MM.1S (cell line): ENCODE results near the gene KLHL8.

Source experiments
- DNase-seq: peaks from one replicate; pipeline ENCODE4 v3.0.0-alpha.2; 2015
- H2AFZ ChIP-seq: fragments of 300-600 bp; sonication (generic); 2 replicates; pipeline ENCODE4 v1.6.0; 2016; ENCODE audit warnings: antibody characterized with exemption, low read length
- H3F3A ChIP-seq: fragments of 300-600 bp; sonication (generic); 2 replicates; pipeline ENCODE4 v1.6.1; 2016; ENCODE audit warnings: mild to moderate bottlenecking, antibody characterized with exemption, low read length, moderate library complexity, mixed read lengths; ENCODE audit not compliant: insufficient read depth
- H3K27ac ChIP-seq: fragments of 300-600 bp; sonication (generic); 2 replicates; pipeline ENCODE4 v1.5.1; 2016; ENCODE audit warnings: mild to moderate bottlenecking, low read length
- H3K27me3 ChIP-seq: fragments of 300-600 bp; sonication (generic); replicated peaks from 2 replicates; pipeline ENCODE4 v1.6.0; 2016; ENCODE audit warnings: low read length; ENCODE audit not compliant: insufficient read depth
- H3K36me3 ChIP-seq: fragments of 300-600 bp; sonication (generic); replicated peaks from 2 replicates; pipeline ENCODE4 v1.6.1; 2016; ENCODE audit warnings: mild to moderate bottlenecking, low read length, mixed read lengths; ENCODE audit not compliant: insufficient read depth
- H3K4me1 ChIP-seq: fragments of 300-600 bp; sonication (generic); 2 replicates; pipeline ENCODE4 v1.6.1; 2016; ENCODE audit warnings: low read length, mixed read lengths
- H3K4me2 ChIP-seq: fragments of 300-600 bp; sonication (generic); 2 replicates; pipeline ENCODE4 v1.6.0; 2016; ENCODE audit warnings: low read depth, low read length
- H3K4me3 ChIP-seq: fragments of 300-600 bp; sonication (generic); 2 replicates; pipeline ENCODE4 v1.5.1; 2016; ENCODE audit warnings: low read length, mixed read lengths
- H3K79me2 ChIP-seq: fragments of 300-600 bp; sonication (generic); 2 replicates; pipeline ENCODE4 v1.6.1; 2016; ENCODE audit warnings: mixed run types, low read length, mixed read lengths
- H3K9ac ChIP-seq: fragments of 300-600 bp; sonication (generic); 2 replicates; pipeline ENCODE4 v1.6.1; 2016; ENCODE audit warnings: low read length, mixed read lengths
- H3K9me2 ChIP-seq: fragments of 300-600 bp; sonication (generic); replicated peaks from 2 replicates; pipeline ENCODE4 v1.6.1; 2016; ENCODE audit warnings: mild to moderate bottlenecking, low read length, mixed read lengths; ENCODE audit not compliant: insufficient read depth
- H3K9me3 ChIP-seq: fragments of 300-600 bp; sonication (generic); replicated peaks from 2 replicates; pipeline ENCODE4 v1.6.1; 2016; ENCODE audit warnings: mild to moderate bottlenecking, low read length, mixed read lengths; ENCODE audit not compliant: insufficient read depth
- H4K20me1 ChIP-seq: fragments of 300-600 bp; sonication (generic); 2 replicates; pipeline ENCODE4 v1.6.1; 2016; ENCODE audit warnings: mild to moderate bottlenecking, low read length, moderate library complexity, mixed read lengths; ENCODE audit not compliant: insufficient read depth
- EZH2 ChIP-seq: fragments of 300-600 bp; sonication (generic); optimal IDR thresholded peaks from 2 replicates; pipeline ENCODE3; 2017; ENCODE audit warnings: low read depth, mild to moderate bottlenecking, antibody characterized with exemption, low read length, mixed read lengths
- EZH2phosphoT487 ChIP-seq: fragments of 300-600 bp; sonication (generic); IDR thresholded peaks from 2 replicates; pipeline ENCODE4 v1.6.1; 2018; ENCODE audit warnings: antibody characterized with exemption, low read length
- TF ChIP-seq, protein P1 (sequence below): fragments of 300-600 bp; sonication (generic); IDR thresholded peaks from 2 replicates; pipeline ENCODE4 v1.5.1; 2016; ENCODE audit warnings: antibody characterized with exemption, low read length, mixed read lengths

KLHL8 gene

DNA sequence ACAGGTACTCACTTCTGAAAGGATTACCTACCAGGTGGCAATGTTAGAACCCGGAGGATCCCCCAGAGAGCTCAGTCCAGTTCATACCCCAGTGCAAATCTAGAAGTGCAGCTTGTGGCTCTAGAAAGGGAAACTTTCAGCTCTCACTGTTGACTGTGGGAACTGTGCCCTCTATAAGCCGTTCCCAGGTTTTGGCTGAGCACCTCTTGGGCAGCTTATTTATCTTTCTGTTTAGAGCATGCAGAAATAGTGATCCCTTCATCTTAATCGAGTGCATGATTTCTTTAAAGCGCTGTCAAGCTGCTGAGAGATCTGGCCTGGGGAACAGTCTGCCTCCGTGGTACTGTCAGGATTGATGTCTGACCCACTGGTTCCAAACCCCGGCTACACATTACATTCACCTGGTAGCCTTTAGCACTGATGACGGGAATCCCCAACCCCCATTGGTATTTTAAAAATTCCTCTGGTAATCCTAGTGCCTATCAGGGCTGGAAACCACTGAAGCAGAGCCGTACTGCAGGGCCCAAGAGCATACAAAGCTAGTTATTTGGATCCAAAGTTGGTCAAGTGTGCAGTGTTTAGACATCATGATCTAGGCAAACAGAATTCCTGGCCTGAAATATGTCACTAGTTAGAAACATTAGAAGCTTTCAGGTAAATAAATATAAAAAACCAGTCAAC, 103.2 kb downstream of the KLHL8 start:
- no peaks in the 10 kb centered on the region for H4K20me1 ChIP-seq
- H3K27ac ChIP-seq: no peak overlapping the region

DNA sequence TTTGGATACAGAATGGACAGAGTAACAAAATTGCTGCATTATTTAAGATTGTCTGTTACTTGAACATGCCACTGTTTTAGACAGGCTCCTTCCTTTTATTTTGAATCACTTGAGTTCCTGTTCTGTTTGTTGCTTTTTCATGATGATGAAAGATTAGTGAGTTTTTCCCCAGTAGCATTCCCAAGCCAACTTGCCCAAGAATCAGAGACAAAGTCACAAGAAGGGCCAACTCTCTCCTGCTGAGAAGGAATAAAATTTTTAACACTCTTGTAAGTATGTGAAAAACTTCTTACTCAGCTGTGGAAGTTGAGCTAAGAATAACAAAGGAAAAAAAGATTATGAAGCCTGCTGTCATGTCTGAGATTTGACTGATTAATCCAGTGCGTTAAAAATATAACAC, 104.2 kb downstream of the KLHL8 start:
- no peak overlapping the region for H3K4me2 ChIP-seq
- H3K79me2 ChIP-seq: peaks cover 62% of the 10 kb centered on the region
- H4K20me1 ChIP-seq: no peaks in the 10 kb centered on the region
- no peak overlapping the region for H3K9ac ChIP-seq
- peaks cover 20% of the 10 kb centered on the region for H3K36me3 ChIP-seq
- H3K27ac ChIP-seq: no peak overlapping the region
- TF ChIP-seq, protein P1, sequence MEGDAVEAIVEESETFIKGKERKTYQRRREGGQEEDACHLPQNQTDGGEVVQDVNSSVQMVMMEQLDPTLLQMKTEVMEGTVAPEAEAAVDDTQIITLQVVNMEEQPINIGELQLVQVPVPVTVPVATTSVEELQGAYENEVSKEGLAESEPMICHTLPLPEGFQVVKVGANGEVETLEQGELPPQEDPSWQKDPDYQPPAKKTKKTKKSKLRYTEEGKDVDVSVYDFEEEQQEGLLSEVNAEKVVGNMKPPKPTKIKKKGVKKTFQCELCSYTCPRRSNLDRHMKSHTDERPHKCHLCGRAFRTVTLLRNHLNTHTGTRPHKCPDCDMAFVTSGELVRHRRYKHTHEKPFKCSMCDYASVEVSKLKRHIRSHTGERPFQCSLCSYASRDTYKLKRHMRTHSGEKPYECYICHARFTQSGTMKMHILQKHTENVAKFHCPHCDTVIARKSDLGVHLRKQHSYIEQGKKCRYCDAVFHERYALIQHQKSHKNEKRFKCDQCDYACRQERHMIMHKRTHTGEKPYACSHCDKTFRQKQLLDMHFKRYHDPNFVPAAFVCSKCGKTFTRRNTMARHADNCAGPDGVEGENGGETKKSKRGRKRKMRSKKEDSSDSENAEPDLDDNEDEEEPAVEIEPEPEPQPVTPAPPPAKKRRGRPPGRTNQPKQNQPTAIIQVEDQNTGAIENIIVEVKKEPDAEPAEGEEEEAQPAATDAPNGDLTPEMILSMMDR: no peak
- TF ChIP-seq EZH2 (no peak), EZH2phosphoT487 (no peak)
- no peak for DNase-seq
- no peak overlapping the region for H2AFZ ChIP-seq
- no peak overlapping the region for H3K4me3 ChIP-seq
- no peaks in the 10 kb centered on the region for H3K4me1 ChIP-seq
- no peaks in the 10 kb centered on the region for H3K27me3 ChIP-seq
- no peaks in the 10 kb centered on the region for H3F3A ChIP-seq
- no peaks in the 10 kb centered on the region for H3K9me2 ChIP-seq
- no peaks in the 10 kb centered on the region for H3K9me3 ChIP-seq

More for the DNA sequence above, 103.2 kb downstream of the KLHL8 start:
- no peaks in the 10 kb centered on the region for H3K9me3 ChIP-seq
- peaks cover 66% of the 10 kb centered on the region for H3K79me2 ChIP-seq
- TF ChIP-seq EZH2 (no peak), EZH2phosphoT487 (no peak)
- TF ChIP-seq, protein P1: no peak
- H3K4me3 ChIP-seq: no peak overlapping the region
- H2AFZ ChIP-seq: no peak overlapping the region
- no peak for DNase-seq
- H3K9me2 ChIP-seq: no peaks in the 10 kb centered on the region
- H3K27me3 ChIP-seq: no peaks in the 10 kb centered on the region
- no peak overlapping the region for H3K9ac ChIP-seq
- no peak overlapping the region for H3K4me2 ChIP-seq
- no peaks in the 10 kb centered on the region for H3F3A ChIP-seq
- H3K4me1 ChIP-seq: no peaks in the 10 kb centered on the region
- peaks cover 20% of the 10 kb centered on the region for H3K36me3 ChIP-seq

DNA sequence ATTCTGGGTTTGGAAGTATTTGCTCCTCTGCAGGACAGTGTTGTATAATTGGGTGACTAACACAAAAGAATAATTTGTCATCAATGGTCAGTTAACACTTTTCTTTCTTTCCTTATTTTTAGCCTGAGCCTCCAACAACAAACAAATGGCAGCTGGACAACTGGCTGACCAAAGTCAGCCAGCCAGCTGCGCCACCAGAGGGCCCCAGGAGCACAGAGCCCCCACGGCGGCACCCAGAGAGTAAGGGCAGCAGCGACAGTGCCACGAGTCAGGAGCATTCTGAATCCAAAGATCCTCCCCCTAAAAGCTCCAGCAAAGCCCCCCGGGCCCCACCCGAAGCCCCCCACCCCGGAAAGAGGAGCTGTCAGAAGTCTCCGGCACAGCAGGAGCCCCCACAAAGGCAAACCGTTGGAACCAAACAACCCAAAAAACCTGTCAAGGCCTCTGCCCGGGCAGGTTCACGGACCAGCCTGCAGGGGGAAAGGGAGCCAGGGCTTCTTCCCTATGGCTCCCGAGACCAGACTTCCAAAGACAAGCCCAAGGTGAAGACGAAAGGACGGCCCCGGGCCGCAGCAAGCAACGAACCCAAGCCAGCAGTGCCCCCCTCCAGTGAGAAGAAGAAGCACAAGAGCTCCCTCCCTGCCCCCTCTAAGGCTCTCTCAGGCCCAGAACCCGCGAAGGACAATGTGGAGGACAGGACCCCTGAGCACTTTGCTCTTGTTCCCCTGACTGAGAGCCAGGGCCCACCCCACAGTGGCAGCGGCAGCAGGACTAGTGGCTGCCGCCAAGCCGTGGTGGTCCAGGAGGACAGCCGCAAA, 106.0 kb downstream of the KLHL8 start:
- Histone ChIP-seq H3K4me3 (no peak overlapping the region), H3K9ac (no peak overlapping the region), H3K4me1 (no peaks in the 10 kb centered on the region), H3F3A (no peaks in the 10 kb centered on the region), H3K4me2 (no peak overlapping the region), H2AFZ (no peak overlapping the region), H3K36me3 (peaks cover 20% of the 10 kb centered on the region), H3K79me2 (peaks cover 44% of the 10 kb centered on the region), H4K20me1 (no peaks in the 10 kb centered on the region; the same call in 1 of the 2 replicates), H3K27ac (no peak overlapping the region), H3K9me2 (no peaks in the 10 kb centered on the region), H3K9me3 (no peaks in the 10 kb centered on the region), H3K27me3 (no peaks in the 10 kb centered on the region)
- TF ChIP-seq, protein P1: no peak
- TF ChIP-seq EZH2phosphoT487 (no peak), EZH2 (no peak)
- no peak for DNase-seq
